HG03095 (cell line): ENCODE results near the gene TEX12.
A peak's percentile ranks its signal among the peaks of the same experiment; 100 is the strongest.

ENCODE experiments used
- ATAC-seq: cut with Tn5 transposase; IDR thresholded peaks from one replicate; pipeline ENCODE4 v1.9.1; 2021; ENCODE audit warnings: moderate library complexity; ENCODE audit not compliant: unreplicated experiment

The TEX12 gene

DNA sequence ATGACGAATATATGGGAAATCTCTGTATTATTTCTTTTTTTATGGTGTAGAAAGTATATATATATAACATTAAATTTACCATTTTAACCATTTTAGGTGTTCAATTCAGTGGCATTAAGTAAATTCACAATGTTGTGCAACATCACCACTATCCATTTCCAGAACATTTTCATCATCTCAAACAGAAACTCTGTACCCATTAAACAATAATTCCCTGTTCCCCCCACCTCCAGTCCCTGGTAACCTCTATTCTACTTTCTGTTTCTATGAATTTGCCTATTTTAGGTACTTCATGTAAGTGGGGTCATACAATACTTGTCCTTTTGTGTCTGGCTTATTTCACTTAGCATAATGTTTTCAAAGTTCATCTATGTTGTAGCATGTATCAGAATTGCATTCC is 43.7 kb downstream of the TEX12 start:
- ATAC-seq: no peak

- no peak for ATAC-seq
Observed at GRCh38 chr11:112211536-112211935, 44.4 kb downstream of the TEX12 start.

DNA sequence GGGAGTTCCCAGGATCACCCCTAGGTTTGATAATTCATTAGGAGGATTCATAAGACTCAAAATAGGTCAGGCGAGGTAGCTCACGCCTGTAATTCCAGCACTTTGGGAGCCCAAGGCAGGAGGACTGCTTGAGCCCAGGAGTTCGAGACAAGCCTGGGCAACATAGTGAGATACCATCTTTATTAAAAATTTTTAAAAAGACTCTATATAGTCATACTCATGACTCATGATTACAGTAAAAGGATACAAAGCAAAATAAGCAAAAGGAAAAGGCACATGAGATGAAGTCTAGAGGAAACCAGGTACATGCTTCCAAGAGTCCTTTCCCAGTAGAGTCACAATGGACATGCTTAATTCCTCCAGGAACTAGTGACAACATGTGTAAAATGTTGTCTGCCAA is 45.1 kb downstream of the TEX12 start:
- ATAC-seq: no peak

DNA sequence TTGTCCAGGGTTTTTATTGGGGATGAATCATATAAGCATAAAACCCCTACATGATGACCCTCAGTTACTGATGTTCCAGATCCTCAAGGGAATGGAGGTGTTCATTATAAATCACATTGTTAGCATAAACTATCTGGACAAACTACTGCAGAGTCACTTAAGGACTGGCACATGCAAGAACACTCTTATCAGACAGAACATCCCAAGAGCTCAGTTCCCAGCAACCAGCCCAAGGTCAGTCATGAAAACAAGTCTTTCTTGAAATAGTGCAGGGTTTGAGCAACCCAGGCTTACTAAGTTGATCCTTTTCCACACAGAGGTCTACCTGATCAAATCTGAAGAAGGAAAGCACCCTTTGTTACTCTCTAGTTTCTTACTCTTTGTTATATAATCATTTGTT is 45.5 kb downstream of the TEX12 start:
- ATAC-seq: no peak

DNA sequence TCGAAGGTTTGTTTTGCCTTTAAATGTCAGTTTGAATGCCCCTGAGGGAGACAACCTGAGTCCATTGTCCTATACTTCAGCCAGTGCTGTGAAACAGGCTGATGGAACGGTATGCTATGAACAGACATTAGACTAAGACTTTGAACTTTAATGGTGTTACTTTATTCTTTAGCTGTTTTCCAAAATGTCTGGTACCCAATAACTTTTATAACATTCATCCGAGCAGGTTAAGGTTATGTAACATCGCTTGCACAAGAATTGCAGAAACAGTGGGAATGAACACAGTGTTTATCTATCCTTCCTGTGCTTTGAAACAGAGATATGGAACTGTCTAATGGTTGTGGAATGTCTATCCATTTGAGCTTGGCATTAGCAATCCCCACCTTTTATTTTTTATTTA is 46.6 kb downstream of the TEX12 start:
- no peak for ATAC-seq

DNA sequence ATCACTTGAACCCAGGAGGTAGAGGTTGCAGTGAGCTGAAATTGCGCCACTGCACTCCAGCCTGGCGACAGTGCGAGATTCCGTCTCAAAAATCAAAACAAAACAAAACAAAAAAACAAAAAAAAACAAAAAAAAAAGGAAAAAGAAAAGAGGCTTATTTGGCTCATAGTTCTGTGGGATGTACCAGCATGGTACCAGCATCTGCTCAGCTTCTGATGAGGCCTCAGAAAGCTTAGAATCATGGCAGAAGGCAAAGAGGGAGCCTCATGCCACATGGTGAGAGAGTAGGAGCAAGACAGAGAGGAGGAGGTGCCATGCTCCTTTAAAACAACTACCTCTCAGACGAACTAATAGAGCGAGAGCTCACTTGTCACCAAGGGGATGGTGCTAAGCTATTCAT is 48.4 kb downstream of the TEX12 start:
- ATAC-seq: no peak

DNA sequence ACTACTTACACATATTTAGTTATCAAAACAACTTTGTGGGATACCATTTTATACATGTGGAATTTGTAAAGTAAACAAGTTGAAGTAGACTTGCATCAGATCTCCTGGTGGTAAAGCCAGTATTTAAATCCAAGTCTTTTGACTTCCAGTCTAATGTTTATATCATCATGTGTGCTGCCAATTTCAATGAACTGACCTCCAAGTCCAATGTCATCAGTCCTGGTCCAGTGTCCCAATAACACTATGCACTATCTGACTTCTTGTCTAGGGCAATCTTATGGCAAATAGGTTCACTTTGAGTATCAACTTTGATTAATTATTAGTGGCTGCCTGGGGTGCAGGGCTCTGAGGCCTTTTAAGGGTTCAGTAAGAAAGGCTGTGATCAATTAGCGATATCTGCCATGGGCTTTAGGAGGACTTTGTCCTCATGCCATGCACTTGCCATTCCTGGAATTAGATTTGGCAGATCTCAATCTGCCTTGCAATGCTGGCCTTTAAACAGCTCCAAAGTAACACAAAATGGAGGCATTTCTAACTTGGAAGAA is 49.5 kb downstream of the TEX12 start:
- no peak for ATAC-seq

DNA sequence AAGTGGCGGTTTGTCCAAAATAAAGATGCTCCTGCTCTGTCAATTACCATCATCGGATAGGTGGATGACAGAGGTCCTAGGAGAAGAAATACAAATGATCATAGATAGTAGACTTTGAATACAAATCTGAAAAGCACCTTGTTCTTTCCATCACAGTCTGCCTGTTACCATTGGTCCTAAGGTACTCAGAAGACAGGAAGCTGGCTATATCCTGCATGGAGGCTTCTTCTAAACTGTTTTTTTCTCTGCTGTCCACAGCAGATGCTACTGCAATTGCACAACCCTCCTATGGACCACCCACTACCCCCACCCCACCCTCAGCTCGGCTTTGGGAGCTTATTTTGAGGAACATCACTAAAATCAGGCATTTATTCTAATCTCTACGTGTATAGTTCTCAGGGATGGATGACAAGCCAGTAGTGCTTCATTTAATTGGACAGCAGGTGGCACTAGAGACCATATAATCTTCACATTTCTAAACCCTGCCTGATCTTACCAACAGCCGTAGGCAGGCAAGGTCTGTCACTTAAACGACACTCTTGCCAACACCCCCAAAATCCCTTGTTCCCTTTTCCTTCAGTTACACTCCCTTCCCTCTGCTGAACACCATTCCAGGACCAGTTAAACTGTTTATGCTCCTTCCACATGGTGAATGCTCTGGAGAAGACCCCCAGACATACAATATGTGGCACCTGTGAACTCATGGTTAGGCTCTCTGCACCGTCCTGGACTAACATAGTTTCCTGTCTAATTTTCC is 52.5 kb downstream of the TEX12 start:
- ATAC-seq: peak; percentile 88

DNA sequence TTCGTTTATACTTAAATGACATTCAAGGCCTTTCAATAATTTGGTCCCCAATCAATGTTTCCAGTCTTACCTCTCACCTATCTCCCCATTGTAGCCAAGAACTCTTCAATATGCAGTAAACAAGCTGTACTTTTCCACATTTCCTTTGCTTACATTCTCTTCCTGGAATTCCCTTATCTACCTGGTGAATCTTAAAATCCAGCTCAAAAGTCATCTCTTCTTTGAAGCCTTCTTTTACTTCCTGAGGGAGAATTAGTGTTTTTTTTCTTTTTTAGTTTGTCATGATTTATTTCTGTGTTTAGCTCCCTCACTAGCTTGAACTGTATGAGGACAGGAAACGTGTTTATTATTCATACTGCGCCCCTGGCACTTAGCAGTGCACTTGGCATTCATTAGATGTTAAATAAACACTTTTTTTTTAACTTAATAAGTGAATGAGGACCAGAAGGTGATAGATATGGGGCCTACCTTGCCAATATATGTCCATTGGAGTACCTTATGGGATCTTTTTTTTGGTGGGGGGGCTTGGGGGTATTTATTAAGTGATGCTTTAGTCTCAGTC is 54.2 kb downstream of the TEX12 start:
- ATAC-seq: no peak
